K562 (cell line): Measurements from ENCODE around the gene AMPD3. TPM values are rescaled to one million over a fixed set of nuclear protein-coding genes. Genes with fewer than 3 reads are reported as not detected.

ENCODE experiments used
- ATAC-seq: fragments of 200-7000 bp; cut with Tn5 transposase; 3 replicates; pipeline ENCODE4 v1.9.1; 2020; ENCODE audit warnings: moderate library complexity
- BruUV-seq: library from RNA; stranded (reverse); fragments of 400-500 nt; replicated peaks from 2 replicates; lab custom pipeline; 2021; lab: Mats Ljungman, UMichigan
- CTCF ChIA-PET: fragments of 300-600 bp; formaldehyde crosslinking; extraction: SDS; loops from one replicate; lab custom pipeline; 2021; ENCODE audit warnings: low intra/inter-chr PET ratio; lab: Yijun Ruan, JAX
- POLR2A ChIA-PET: fragments of 300-600, 350-650 bp; sonication (Branson Sonifier 250); formaldehyde crosslinking; extraction: SDS; loops from one replicate; lab custom pipeline; 2021; ENCODE audit warnings: antibody characterized with exemption, inconsistent platforms; lab: Yijun Ruan, JAX
- DNase-seq, 4 experiments: peaks; one replicate each; pipeline versions ENCODE4 v3.0.0 to v3.0.0-alpha.2; 2011 to 2018; ENCODE audit warnings: low spot score in 3 of 4, mixed read lengths in 3 of 4; ENCODE audit errors: extremely low read depth in 1 of 4
- FAIRE-seq: peaks from 2 replicates; lab custom pipeline; 2011; peaks lifted over from hg19 to GRCh38; lab: Jason Lieb, UNC
- H2AFZ ChIP-seq: 2 replicates; pipeline ENCODE4 v1.6.0; 2011; ENCODE audit warnings: low read depth, low read length, control low read depth, inconsistent platforms
- H3K27ac ChIP-seq: fragments of 200-600 bp; 3 replicates; pipeline ENCODE4 v1.8.0; 2011; ENCODE audit warnings: low read depth, mild to moderate bottlenecking, control low read depth, inconsistent platforms, low read length, moderate library complexity, mixed read lengths; ENCODE audit errors: extremely low read depth
- H3K27me3 ChIP-seq, 2 experiments: fragments of 300-600 bp in 1 of 2; 2 replicates in 1 of 2; 3 replicates in 1 of 2; pipeline versions ENCODE4 v1.6.0 to v1.8.0; 2011; ENCODE audit warnings: inconsistent platforms in 2 of 2, low read length in 2 of 2, mild to moderate bottlenecking in 1 of 2, mixed read lengths in 1 of 2, moderate library complexity in 1 of 2; ENCODE audit not compliant: control insufficient read depth in 2 of 2, insufficient read depth in 2 of 2
- H3K36me3 ChIP-seq: fragments of 300-600 bp; 3 replicates; pipeline ENCODE4 v1.8.0; 2011; ENCODE audit warnings: mild to moderate bottlenecking, low read length, inconsistent platforms; ENCODE audit not compliant: control insufficient read depth, insufficient read depth
- H3K4me1 ChIP-seq, 2 experiments: fragments of 200-600 bp in 1 of 2; replicated peaks in 1 of 2; 2 replicates in 1 of 2; 3 replicates in 1 of 2; pipeline versions ENCODE4 v1.5.1 to v1.8.0; 2011; ENCODE audit warnings: inconsistent platforms in 2 of 2, low read length in 2 of 2, mild to moderate bottlenecking in 1 of 2, mixed read lengths in 1 of 2, moderate library complexity in 1 of 2; ENCODE audit not compliant: control insufficient read depth in 2 of 2, insufficient read depth in 2 of 2
- H3K4me2 ChIP-seq: 2 replicates; pipeline ENCODE4 v1.6.1; 2011; ENCODE audit warnings: low read length, control low read depth, inconsistent platforms, mixed read lengths; ENCODE audit not compliant: insufficient read depth
- H3K4me3 ChIP-seq: fragments of 200-600 bp; sonication (generic), shearing (Covaris generic); 2 replicates; pipeline ENCODE4 v1.5.1; 2016; ENCODE audit warnings: control low read depth, inconsistent platforms
- H3K79me2 ChIP-seq: fragments of 200-600 bp; 3 replicates; pipeline ENCODE4 v1.8.0; 2011; ENCODE audit warnings: low read length, inconsistent platforms; ENCODE audit not compliant: control insufficient read depth, insufficient read depth
- H3K9ac ChIP-seq, 2 experiments: 2 replicates each; pipeline versions ENCODE4 v1.6.0 to v1.6.1; 2011; ENCODE audit warnings: low read depth in 2 of 2, low read length in 2 of 2, control low read depth in 1 of 2, inconsistent platforms in 1 of 2, mild to moderate bottlenecking in 1 of 2, mixed read lengths in 1 of 2; ENCODE audit not compliant: insufficient read depth in 1 of 2
- H3K9me1 ChIP-seq: one replicate; pipeline ENCODE4 v1.6.0; 2011; ENCODE audit warnings: inconsistent platforms, mild to moderate bottlenecking, low read length, moderate library complexity; ENCODE audit not compliant: control insufficient read depth, insufficient read depth
- H3K9me3 ChIP-seq: replicated peaks from 2 replicates; pipeline ENCODE4 v1.5.1; 2011; ENCODE audit warnings: low read depth, low read length, inconsistent platforms; ENCODE audit not compliant: control insufficient read depth, insufficient read depth
- H4K20me1 ChIP-seq: replicated peaks from 2 replicates; pipeline ENCODE4 v1.6.1; 2011; ENCODE audit warnings: low read length, inconsistent platforms, mixed read lengths; ENCODE audit not compliant: control insufficient read depth, insufficient read depth
- CHCHD3 ChIP-seq: fragments of 250-450 bp; sonication (Bioruptor Pico); IDR thresholded peaks from 2 replicates; pipeline ENCODE4 v2.1.2; 2022; ENCODE audit warnings: mild to moderate bottlenecking
- CREB3L1 ChIP-seq: fragments of 450-650 bp; IDR thresholded peaks from 2 replicates; pipeline ENCODE4 v1.6.1; 2014; ENCODE audit warnings: low read depth, mild to moderate bottlenecking, moderate library complexity, borderline replicate concordance
- ESRRB ChIP-seq: fragments of 250-450 bp; sonication (Bioruptor Pico); IDR thresholded peaks from 2 replicates; pipeline ENCODE4 v1.5.0; 2020; ENCODE audit warnings: mild to moderate bottlenecking, moderate library complexity, borderline replicate concordance
- NR4A1 ChIP-seq, 2 experiments: fragments of 250-450 bp in 1 of 2; fragments of 450-650 bp in 1 of 2; sonication (Bioruptor Pico) in 1 of 2; IDR thresholded peaks; 2 replicates each; pipeline versions ENCODE4 v1.4.0 to v1.6.1; 2016 to 2020; ENCODE audit warnings: mild to moderate bottlenecking in 2 of 2, missing compliant biosample characterization in 1 of 2, missing genetic modification characterization in 1 of 2, moderate library complexity in 1 of 2
- ZBTB9 ChIP-seq: fragments of 450-650 bp; formaldehyde crosslinking; IDR thresholded peaks from 2 replicates; pipeline ENCODE4 v1.4.0; 2020; ENCODE audit warnings: mild to moderate bottlenecking, moderate library complexity
- ZNF609 ChIP-seq: sonication (generic); formaldehyde crosslinking; IDR thresholded peaks from 2 replicates; pipeline ENCODE4 v1.8.1; 2023; ENCODE audit warnings: missing genetic modification reagents, mild to moderate bottlenecking, borderline replicate concordance
- WGBS: fragments of 100-300 bp; shearing (Covaris generic); methylation state at CpG from one replicate; pipeline ENCODE4 v1.1.6; 2016; ENCODE audit warnings: low coverage, mixed read lengths; ENCODE audit not compliant: insufficient coverage; ENCODE audit errors: missing lambda C conversion rate; 5-methylcytosine and 5-hydroxymethylcytosine counted together
- in situ Hi-C: fragments of 300-500 bp; cut with MboI; formaldehyde crosslinking; loops from 4 replicates; pipeline ENCODE4 v1.15.0; 2018; ENCODE audit warnings: inconsistent platforms, mixed read lengths
- intact Hi-C: fragments of 100-400 bp; cut with micrococcal nuclease; formaldehyde crosslinking; loops from 2 replicates; pipeline ENCODE4 v1.14.2; 2022
- polyA plus RNA-seq, 8 experiments: library from polyadenylated mRNA; depleted of rRNA in 4 of 8; stranded (reverse) in 5 of 8; unstranded in 3 of 8; fragments of >200 nt; fragmentation: Nextera tagmentation in 2 of 8; fragmentation: Illumina TruSeq in 1 of 8; extraction: Ambion mirVana in 2 of 8; extraction: Trizol in 1 of 8; gene quantifications; 2 replicates each; pipeline versions ENCODE4 v1.2.1 to v1.2.3, GENCODE V29; 2011 to 2014; ENCODE audit warnings: inconsistent platforms in 1 of 8, missing spikeins in 1 of 8
- total RNA-seq, 7 experiments: library from RNA; depleted of rRNA in 6 of 7; stranded (reverse); fragments of >200 nt in 6 of 7; fragmentation: Illumina TruSeq in 2 of 7; extraction: Trizol in 2 of 7; gene quantifications; 2 replicates each; pipeline versions ENCODE4 v1.2.1 to v1.2.3, GENCODE V29; 2011 to 2021; ENCODE audit warnings: low replicate concordance in 1 of 7

The AMPD3 gene
- total and polyA plus RNA-seq, 9 of the 15 experiments (the other 6 are each of a cell fraction or from before 2014, with no cell fraction given): 4.4 to 23.6 (median 11.2) TPM

- ATAC-seq (no peak), DNase-seq (no peak), FAIRE-seq (no peak)
- H3K79me2 ChIP-seq: no peaks in the 10 kb centered on the region
- TF ChIP-seq NR4A1 (CRISPR knock-in tag; IDR thresholded peaks at IDR 0.05) (no peak), NR4A1 (tag; IDR thresholded peaks at IDR 0.05) (no peak), CREB3L1 (no peak), ESRRB (CRISPR knock-in tag) (no peak), CHCHD3 (CRISPR knock-in tag) (no peak), ZBTB9 (CRISPR knock-in tag) (no peak), ZNF609 (CRISPR knock-in tag) (no peak)
- ChIA-PET POLR2A (no interaction called here), CTCF (no interaction called here)
- no peak overlapping the region for H2AFZ ChIP-seq
- no peak overlapping the region for H3K27ac ChIP-seq
- H3K4me2 ChIP-seq: no peak overlapping the region
- no peak overlapping the region for H3K9ac ChIP-seq
- no peaks in the 10 kb centered on the region for H3K9me3 ChIP-seq
- H3K4me1 ChIP-seq: 0 out of 5 replicates have a peak, but pooled peaks cover 0 to 4% of the 10 kb centered on the region in 2 experiments
- in situ Hi-C loops (loop anchor here (25.0 kb wide), 1 partner anchor 215 kb away; no protein-coding TSS in a partner anchor), intact Hi-C loops (no loop called here)
- H3K36me3 ChIP-seq: peaks cover 66% of the 10 kb centered on the region
- 82% methylated on average over 1 of the region's 1 CpG for WGBS
- no peak overlapping the region for H3K4me3 ChIP-seq
- H3K27me3 ChIP-seq: no peaks in the 10 kb centered on the region
- H3K9me1 ChIP-seq: no peaks in the 10 kb centered on the region
- BruUV-seq: no TSS peak
- no peaks in the 10 kb centered on the region for H4K20me1 ChIP-seq
Measured at GRCh38 chr11:10522276-10522675, 67.2 kb downstream of the AMPD3 start.
